ENCODE results near the gene AGMAT. TPM values are rescaled to one million over a fixed set of nuclear protein-coding genes. Genes with fewer than 3 reads are reported as not detected.

AGMAT gene
- total and polyA plus RNA-seq, 2 experiments from 2014 or later, result 0.12 to 0.45 TPM

DNA sequence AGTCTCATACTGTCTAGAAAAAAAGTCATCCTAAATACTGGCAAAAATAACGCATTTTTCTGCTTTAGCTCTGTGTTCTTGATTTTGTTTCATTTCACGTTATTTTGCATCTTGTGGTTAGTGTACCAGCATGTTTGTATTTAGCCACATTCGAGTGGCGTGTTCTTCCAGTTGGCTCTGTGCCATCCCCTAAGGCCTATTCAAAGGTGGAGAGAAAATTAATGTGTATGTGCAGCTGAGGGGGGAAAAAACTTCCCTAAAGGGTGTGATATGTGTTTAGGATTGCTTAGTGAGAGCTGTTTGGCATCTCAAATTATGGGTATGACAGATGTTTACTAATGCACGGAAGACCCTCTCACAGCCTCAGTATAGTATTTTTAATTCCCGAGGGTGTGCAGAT, 46.1 kb downstream of the AGMAT start:
- Histone ChIP-seq H3K4me3 (no peak overlapping the region), H3K9me3 (ENCODE audit: low read depth) (no peaks in the 10 kb centered on the region), H3K36me3 (peaks cover 45% of the 10 kb centered on the region), H3K27me3 (no peaks in the 10 kb centered on the region), H3K4me1 (ENCODE audit: low read depth) (no peaks in the 10 kb centered on the region), H3K27ac (no peak overlapping the region)
- DNase-seq (ENCODE audit: low read depth in 1 of 2, low spot score in 1 of 2), result no peak
- TF ChIP-seq, protein P1, sequence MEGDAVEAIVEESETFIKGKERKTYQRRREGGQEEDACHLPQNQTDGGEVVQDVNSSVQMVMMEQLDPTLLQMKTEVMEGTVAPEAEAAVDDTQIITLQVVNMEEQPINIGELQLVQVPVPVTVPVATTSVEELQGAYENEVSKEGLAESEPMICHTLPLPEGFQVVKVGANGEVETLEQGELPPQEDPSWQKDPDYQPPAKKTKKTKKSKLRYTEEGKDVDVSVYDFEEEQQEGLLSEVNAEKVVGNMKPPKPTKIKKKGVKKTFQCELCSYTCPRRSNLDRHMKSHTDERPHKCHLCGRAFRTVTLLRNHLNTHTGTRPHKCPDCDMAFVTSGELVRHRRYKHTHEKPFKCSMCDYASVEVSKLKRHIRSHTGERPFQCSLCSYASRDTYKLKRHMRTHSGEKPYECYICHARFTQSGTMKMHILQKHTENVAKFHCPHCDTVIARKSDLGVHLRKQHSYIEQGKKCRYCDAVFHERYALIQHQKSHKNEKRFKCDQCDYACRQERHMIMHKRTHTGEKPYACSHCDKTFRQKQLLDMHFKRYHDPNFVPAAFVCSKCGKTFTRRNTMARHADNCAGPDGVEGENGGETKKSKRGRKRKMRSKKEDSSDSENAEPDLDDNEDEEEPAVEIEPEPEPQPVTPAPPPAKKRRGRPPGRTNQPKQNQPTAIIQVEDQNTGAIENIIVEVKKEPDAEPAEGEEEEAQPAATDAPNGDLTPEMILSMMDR (IDR thresholded peaks at IDR 0.05; ENCODE audit: low read depth, low read length), result no peak

DNA sequence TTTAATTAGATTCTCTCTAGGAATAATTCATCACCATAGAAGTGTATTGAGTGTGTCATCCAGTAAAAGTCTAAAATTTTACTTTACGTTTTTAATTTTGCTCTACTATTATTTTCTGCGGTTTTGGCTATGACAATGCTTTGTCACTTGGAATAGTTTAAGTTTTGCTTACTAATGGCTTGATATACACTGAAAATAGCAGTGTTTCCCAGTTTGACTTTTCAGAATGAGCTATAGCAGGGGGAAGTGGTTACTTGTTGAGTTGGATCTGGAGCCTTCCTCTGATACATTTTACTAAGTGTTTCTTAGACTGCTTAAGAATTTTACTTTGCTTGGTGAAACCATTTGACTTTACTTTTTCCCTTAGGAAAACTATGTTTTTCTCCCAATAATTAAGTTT, 53.2 kb downstream of the AGMAT start:
- TF ChIP-seq, protein P1 (IDR thresholded peaks at IDR 0.05; ENCODE audit: low read depth, low read length), result no peak
- Histone ChIP-seq H3K27ac (no peak overlapping the region), H3K36me3 (peaks cover 16% of the 10 kb centered on the region), H3K27me3 (no peaks in the 10 kb centered on the region), H3K4me1 (ENCODE audit: low read depth) (peaks cover 7% of the 10 kb centered on the region), H3K9me3 (ENCODE audit: low read depth) (no peaks in the 10 kb centered on the region), H3K4me3 (no peak overlapping the region)
- no peak for DNase-seq (ENCODE audit: low read depth in 1 of 2, low spot score in 1 of 2)

DNA sequence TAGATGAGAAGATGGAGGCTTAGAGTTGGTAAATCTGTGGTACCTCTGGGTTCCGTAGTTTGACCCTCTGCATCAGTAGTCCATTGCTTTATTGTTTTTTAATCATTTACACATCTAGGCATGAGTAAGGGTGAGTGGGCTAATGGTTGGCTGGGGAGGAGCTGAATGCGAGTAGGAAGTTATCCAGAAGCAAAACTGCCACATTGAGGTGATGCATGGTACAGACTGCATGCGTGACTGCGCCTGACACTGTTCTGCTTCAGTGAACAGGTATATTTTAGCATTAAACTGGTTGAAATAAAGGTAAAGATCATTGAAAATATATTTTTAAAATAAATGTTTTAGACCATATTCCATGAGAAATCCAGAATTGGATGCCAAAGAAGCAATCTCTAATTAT, 53.8 kb downstream of the AGMAT start:
- no peak for DNase-seq (ENCODE audit: low read depth in 1 of 2, low spot score in 1 of 2)
- Histone ChIP-seq H3K4me1 (ENCODE audit: low read depth) (peaks cover 9% of the 10 kb centered on the region), H3K36me3 (peaks cover 10% of the 10 kb centered on the region), H3K9me3 (ENCODE audit: low read depth) (no peaks in the 10 kb centered on the region), H3K4me3 (no peak overlapping the region), H3K27ac (no peak overlapping the region), H3K27me3 (no peaks in the 10 kb centered on the region)
- TF ChIP-seq, protein P1 (IDR thresholded peaks at IDR 0.05; ENCODE audit: low read depth, low read length), result no peak

DNA sequence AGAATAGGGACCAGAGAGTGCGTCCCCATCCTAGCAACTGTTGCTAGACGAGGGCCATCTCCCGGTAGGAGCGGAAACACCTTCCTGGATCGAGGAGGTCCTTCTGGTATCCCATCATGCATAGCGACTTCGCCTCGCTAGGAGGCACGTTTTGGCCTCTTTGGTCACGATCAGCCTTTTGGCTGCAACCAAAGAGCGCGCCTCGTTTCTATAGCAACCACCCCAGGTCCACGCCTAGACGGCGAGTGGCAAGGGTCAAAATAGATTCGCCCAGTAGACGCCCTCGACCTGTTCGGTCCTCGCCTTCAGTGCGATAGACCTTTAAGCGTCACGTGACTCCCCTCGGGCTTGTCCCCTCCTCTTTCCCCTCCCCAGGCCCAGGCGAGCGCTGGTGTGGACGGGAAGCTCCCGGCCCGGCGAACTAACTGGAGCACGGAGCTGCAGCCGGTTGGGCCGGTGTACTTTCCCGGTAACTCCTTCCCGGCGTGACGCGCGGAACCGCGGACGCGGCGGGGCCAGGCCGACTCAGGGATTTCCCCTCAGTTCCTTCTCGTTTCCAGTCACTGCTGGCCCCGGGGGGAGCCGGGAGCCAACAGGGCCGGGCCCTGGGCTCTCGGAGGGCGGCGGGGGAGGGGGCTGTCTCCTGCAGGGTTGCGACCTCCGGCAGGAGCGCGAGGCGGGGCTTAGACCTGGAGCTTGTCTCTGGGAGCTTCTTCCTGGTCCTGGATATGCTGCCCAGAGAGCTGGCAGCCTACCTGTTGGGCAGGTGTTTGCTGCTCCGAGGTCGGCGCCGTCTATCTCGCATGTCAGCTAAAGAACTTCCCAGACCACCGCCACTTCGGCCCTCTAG, 58.1 kb downstream of the AGMAT start, which contains the start of gene DNAJC16:
DNAJC16 (plus strand) TSS at position 359 of the 850 bp plus-strand sequence. CDS start 2,258 bp downstream, outside the sequence.
- Histone ChIP-seq H3K36me3 (peaks cover 4% of the 10 kb centered on the region), H3K27me3 (no peaks in the 10 kb centered on the region), H3K9me3 (ENCODE audit: low read depth) (no peaks in the 10 kb centered on the region), H3K27ac (peak within 1 kb of the TSS; percentile 100), H3K4me1 (ENCODE audit: low read depth) (peaks cover 31% of the 10 kb centered on the region), H3K4me3 (peak within 1 kb of the TSS; percentile 77)
- peak; percentile 100 for DNase-seq (ENCODE audit: low read depth in 1 of 2, low spot score in 1 of 2)
- TF ChIP-seq, protein P1 (IDR thresholded peaks at IDR 0.05; ENCODE audit: low read depth, low read length), result peak; percentile 27

DNA sequence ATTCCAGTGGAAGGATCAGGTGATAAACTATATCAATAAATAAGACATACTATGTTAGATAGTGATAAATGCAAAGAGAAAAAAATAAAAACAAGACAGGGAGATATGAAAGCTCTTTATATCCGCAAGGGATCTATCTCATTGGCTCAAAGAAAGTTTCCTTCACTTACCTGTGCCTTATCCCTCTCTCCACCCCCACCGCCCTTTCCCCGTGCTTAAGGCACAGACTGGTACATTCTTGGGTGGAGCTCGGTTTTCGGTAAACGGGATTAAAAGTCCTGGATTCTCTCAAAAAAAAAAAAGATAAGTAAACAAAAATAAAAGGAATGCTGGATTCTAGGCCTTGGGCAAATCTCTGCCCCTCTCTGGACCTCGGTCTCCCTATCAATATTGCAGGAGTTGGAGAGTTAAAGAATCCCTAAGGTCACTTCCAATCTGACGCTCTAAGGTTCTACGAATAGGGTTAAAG, 58.8 kb downstream of the AGMAT start:
- H3K27me3 ChIP-seq, result no peaks in the 10 kb centered on the region
- peaks cover 36% of the 10 kb centered on the region for H3K4me1 ChIP-seq (ENCODE audit: low read depth)
- TF ChIP-seq, protein P1 (IDR thresholded peaks at IDR 0.05; ENCODE audit: low read depth, low read length), result no peak
- H3K9me3 ChIP-seq (ENCODE audit: low read depth), result no peaks in the 10 kb centered on the region
- peak overlapping the region; percentile 100 for H3K27ac ChIP-seq
- peaks cover 4% of the 10 kb centered on the region for H3K36me3 ChIP-seq
- DNase-seq (ENCODE audit: low read depth in 1 of 2, low spot score in 1 of 2), result peak in 1 of 2 donors; percentile 12
- peak overlapping the region; percentile 68 for H3K4me3 ChIP-seq

All from cardiac muscle cell (in vitro differentiated cells and primary cell).